ENCODE data around the gene G3BP2.

DNA sequence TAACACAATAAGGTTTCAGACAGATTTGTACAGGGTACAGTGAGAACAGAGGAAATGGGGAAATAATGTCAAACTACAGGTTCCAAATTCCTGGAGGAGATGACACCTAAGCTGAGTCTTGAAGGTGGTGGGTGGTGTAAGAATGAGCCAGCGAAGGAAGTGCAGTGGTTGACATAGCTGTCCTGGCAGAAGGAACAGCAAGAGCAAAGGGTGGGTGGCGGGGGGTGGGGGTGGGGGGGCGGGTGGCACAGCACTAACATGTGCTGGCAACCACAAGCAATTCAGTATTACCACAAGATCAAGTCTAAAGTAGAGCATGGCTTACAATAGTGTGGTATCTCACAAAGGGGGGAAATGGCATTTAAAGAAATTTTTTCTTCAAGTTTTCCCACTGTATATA is 13.1 kb upstream of the G3BP2 start:
- no peak for TF ChIP-seq CTCF (IDR thresholded peaks at IDR 0.05; ENCODE audit: insufficient read depth, low read depth, low read length)
- no peak for TF ChIP-seq EZH2 (IDR thresholded peaks at IDR 0.05; ENCODE audit: insufficient read depth, low read length)
